Effector memory CD4-positive, alpha-beta T cell (primary cell): ENCODE results near the gene NUDT2.

ENCODE experiments used
- DNase-seq, 3 donors: peaks; one replicate each; pipeline ENCODE4 v3.0.0-alpha.2; 2020
- H3K27ac ChIP-seq: 2 replicates; pipeline ENCODE4 v1.7.0; 2013; ENCODE audit warnings: mild to moderate bottlenecking, low read length, moderate library complexity; ENCODE audit not compliant: insufficient read depth, poor library complexity, severe bottlenecking
- H3K27me3 ChIP-seq: replicated peaks from 2 replicates; pipeline ENCODE4 v1.7.0; 2013; ENCODE audit warnings: mild to moderate bottlenecking, low read length; ENCODE audit not compliant: insufficient read depth, control insufficient read depth, poor library complexity, severe bottlenecking
- H3K36me3 ChIP-seq: 2 replicates; pipeline ENCODE4 v1.7.0; 2013; ENCODE audit warnings: mild to moderate bottlenecking, low read length, moderate library complexity; ENCODE audit not compliant: control insufficient read depth, insufficient read depth
- H3K4me1 ChIP-seq: 2 replicates; pipeline ENCODE4 v1.7.0; 2013; ENCODE audit warnings: low read length, mild to moderate bottlenecking; ENCODE audit not compliant: control insufficient read depth, insufficient read depth, poor library complexity, severe bottlenecking
- H3K4me3 ChIP-seq: 2 replicates; pipeline ENCODE4 v1.7.0; 2013; ENCODE audit warnings: low read length, low read depth, mild to moderate bottlenecking; ENCODE audit not compliant: insufficient read depth, poor library complexity, severe bottlenecking
- H3K9me3 ChIP-seq: 2 replicates; pipeline ENCODE4 v1.7.0; 2013; ENCODE audit warnings: mild to moderate bottlenecking, low read length, moderate library complexity; ENCODE audit not compliant: control insufficient read depth

The NUDT2 gene

GRCh38 chr9:34384368-34385165 is 55.2 kb downstream of the NUDT2 start:
- peaks cover 17% of the 10 kb centered on the region for H3K4me1 ChIP-seq
- DNase-seq: no peak
- H3K27ac ChIP-seq: no peak overlapping the region
- H3K4me3 ChIP-seq: no peak overlapping the region
- H3K9me3 ChIP-seq: no peaks in the 10 kb centered on the region
- H3K27me3 ChIP-seq: no peaks in the 10 kb centered on the region
- no peaks in the 10 kb centered on the region for H3K36me3 ChIP-seq

GRCh38 chr9:34385561-34386230 is 56.3 kb downstream of the NUDT2 start:
- Histone ChIP-seq H3K4me1 (peaks cover 6% of the 10 kb centered on the region), H3K27ac (no peak overlapping the region), H3K36me3 (no peaks in the 10 kb centered on the region), H3K27me3 (no peaks in the 10 kb centered on the region), H3K4me3 (no peak overlapping the region), H3K9me3 (no peaks in the 10 kb centered on the region)
- no peak for DNase-seq

- no peaks in the 10 kb centered on the region for H3K9me3 ChIP-seq
- DNase-seq: no peak
These were observed 57.3 kb downstream of the NUDT2 start for GRCh38 chr9:34386656-34387055.

GRCh38 chr9:34387239-34387638 is 57.9 kb downstream of the NUDT2 start:
- H3K4me1 ChIP-seq: no peaks in the 10 kb centered on the region
- H3K4me3 ChIP-seq: no peak overlapping the region
- no peak overlapping the region for H3K27ac ChIP-seq
- no peaks in the 10 kb centered on the region for H3K27me3 ChIP-seq
- no peaks in the 10 kb centered on the region for H3K9me3 ChIP-seq
- no peaks in the 10 kb centered on the region for H3K36me3 ChIP-seq
- DNase-seq: no peak

More at GRCh38 chr9:34386656-34387055, 57.3 kb downstream of the NUDT2 start:
- Histone ChIP-seq H3K27ac (no peak overlapping the region), H3K36me3 (no peaks in the 10 kb centered on the region), H3K27me3 (no peaks in the 10 kb centered on the region), H3K4me1 (no peaks in the 10 kb centered on the region), H3K4me3 (no peak overlapping the region)

- no peak overlapping the region for H3K27ac ChIP-seq
- no peak overlapping the region for H3K4me3 ChIP-seq
- H3K27me3 ChIP-seq: no peaks in the 10 kb centered on the region
- no peaks in the 10 kb centered on the region for H3K9me3 ChIP-seq
- no peak for DNase-seq
- H3K36me3 ChIP-seq: no peaks in the 10 kb centered on the region
- no peaks in the 10 kb centered on the region for H3K4me1 ChIP-seq
These were observed 63.1 kb downstream of the NUDT2 start for GRCh38 chr9:34392511-34392910.
